GM06990 (cell line): ENCODE data around the gene PAM16.

Source experiments
- DNase-seq: peaks from one replicate; pipeline ENCODE4 v3.0.0-alpha.2; 2011; ENCODE audit not compliant: insufficient read length; ENCODE audit errors: extremely low read depth
- H3K27me3 ChIP-seq: replicated peaks from 2 replicates; pipeline ENCODE4 v1.6.0; 2011; ENCODE audit warnings: low read length; ENCODE audit not compliant: control insufficient read depth, insufficient read depth
- H3K36me3 ChIP-seq: 2 replicates; pipeline ENCODE4 v1.5.1; 2011; ENCODE audit warnings: low read length; ENCODE audit not compliant: control insufficient read depth, insufficient read depth
- H3K4me3 ChIP-seq: replicated peaks from 2 replicates; pipeline ENCODE4 v1.5.1; 2011; ENCODE audit warnings: low read depth, mild to moderate bottlenecking, control low read depth, low read length
- TF ChIP-seq, protein P1 (sequence below): IDR thresholded peaks from 2 replicates; pipeline ENCODE4 v1.5.1; 2011; ENCODE audit warnings: low read length, control low read depth, mild to moderate bottlenecking, inconsistent platforms; ENCODE audit not compliant: insufficient read depth, poor library complexity, severe bottlenecking

The PAM16 gene

DNA sequence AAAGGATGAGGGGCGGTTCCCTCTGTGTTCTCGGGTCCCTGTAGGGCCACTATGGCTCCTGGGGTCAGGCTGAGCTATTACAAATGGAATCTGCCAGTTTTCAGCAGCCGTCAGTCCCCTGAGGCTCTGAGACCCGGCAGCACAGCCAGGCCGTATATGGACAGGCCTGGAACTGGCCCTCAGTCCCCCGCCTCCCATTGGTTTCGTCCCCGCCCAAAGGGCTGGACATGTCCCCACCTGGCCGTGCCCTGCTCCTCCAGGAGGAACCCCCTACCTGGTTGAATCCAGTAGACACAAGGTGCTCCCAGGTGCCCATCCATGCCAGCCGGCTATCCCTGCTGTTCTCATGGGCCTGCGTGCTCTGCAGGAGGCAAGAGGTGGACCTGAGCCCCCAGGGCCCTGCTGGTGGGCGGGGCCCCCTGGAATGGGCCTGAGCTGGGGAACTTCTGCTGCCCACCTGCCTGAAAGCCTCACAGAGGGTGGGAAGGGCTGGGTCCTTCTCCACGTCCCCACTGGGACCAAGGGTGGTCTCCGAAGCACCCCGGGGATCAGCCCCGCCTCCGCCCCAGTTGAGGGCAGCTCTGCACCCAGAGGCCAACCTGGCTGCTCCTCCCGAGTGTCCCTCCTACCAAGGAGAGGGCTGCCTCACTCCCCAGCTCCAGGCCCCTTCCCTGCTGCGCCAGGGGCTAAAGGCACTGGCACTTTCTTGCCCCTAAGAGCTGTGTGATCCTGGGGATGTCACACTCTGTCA is 37.3 kb upstream of the PAM16 start:
- Histone ChIP-seq H3K36me3 (peaks cover 43% of the 10 kb centered on the region), H3K27me3 (no peaks in the 10 kb centered on the region), H3K4me3 (no peak overlapping the region)
- TF ChIP-seq, protein P1, sequence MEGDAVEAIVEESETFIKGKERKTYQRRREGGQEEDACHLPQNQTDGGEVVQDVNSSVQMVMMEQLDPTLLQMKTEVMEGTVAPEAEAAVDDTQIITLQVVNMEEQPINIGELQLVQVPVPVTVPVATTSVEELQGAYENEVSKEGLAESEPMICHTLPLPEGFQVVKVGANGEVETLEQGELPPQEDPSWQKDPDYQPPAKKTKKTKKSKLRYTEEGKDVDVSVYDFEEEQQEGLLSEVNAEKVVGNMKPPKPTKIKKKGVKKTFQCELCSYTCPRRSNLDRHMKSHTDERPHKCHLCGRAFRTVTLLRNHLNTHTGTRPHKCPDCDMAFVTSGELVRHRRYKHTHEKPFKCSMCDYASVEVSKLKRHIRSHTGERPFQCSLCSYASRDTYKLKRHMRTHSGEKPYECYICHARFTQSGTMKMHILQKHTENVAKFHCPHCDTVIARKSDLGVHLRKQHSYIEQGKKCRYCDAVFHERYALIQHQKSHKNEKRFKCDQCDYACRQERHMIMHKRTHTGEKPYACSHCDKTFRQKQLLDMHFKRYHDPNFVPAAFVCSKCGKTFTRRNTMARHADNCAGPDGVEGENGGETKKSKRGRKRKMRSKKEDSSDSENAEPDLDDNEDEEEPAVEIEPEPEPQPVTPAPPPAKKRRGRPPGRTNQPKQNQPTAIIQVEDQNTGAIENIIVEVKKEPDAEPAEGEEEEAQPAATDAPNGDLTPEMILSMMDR, result no peak
- no peak for DNase-seq

GRCh38 chr16:4387781-4388180 is 36.7 kb upstream of the PAM16 start:
- TF ChIP-seq, protein P1, result no peak
- no peaks in the 10 kb centered on the region for H3K27me3 ChIP-seq
- no peak overlapping the region for H3K4me3 ChIP-seq
- H3K36me3 ChIP-seq, result peaks cover 41% of the 10 kb centered on the region
- DNase-seq, result no peak

DNA sequence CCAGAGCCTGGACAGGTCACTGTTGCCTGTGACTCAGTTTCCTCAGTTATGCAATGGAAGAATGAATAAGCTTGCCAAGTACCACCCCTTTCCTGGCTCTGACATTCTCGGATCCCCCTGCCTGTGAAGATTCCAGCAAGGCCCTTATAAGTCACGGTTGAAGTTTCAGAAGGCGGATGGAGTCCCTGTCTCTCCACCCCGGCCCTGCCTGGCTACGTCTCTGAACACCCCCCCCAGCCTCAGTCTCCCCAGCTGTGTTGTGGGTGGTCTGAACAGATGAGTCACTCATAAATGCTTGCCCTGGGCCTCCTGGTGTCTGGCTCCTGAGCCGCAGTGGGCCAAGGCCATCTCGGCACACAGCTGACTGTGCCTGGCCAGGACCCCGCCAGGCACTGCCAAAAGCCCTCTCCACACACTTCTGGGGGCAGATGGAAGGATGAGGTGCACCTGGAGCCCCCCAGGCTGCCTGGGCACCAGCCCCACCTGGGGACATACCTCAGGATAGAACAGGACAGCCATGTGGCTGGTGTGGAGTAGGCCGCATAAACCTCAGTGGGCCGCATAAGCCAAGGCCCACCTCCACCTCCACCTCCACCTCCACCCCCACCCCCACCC is 35.9 kb upstream of the PAM16 start:
- Histone ChIP-seq H3K27me3 (no peaks in the 10 kb centered on the region), H3K36me3 (peaks cover 42% of the 10 kb centered on the region), H3K4me3 (no peak overlapping the region)
- no peak for DNase-seq
- TF ChIP-seq, protein P1, result no peak

- DNase-seq, result no peak
- TF ChIP-seq, protein P1, result no peak
These were observed 35.3 kb upstream of the PAM16 start for GRCh38 chr16:4386451-4386805.

GRCh38 chr16:4385789-4386450 is 34.8 kb upstream of the PAM16 start:
- TF ChIP-seq, protein P1, result no peak
- Histone ChIP-seq H3K36me3 (peaks cover 47% of the 10 kb centered on the region), H3K4me3 (no peak overlapping the region), H3K27me3 (no peaks in the 10 kb centered on the region)
- no peak for DNase-seq

More at GRCh38 chr16:4386451-4386805, 35.3 kb upstream of the PAM16 start:
- Histone ChIP-seq H3K4me3 (no peak overlapping the region), H3K36me3 (peaks cover 43% of the 10 kb centered on the region), H3K27me3 (no peaks in the 10 kb centered on the region)
